ENCODE measurements around the gene LMO3.

LMO3 gene

DNA sequence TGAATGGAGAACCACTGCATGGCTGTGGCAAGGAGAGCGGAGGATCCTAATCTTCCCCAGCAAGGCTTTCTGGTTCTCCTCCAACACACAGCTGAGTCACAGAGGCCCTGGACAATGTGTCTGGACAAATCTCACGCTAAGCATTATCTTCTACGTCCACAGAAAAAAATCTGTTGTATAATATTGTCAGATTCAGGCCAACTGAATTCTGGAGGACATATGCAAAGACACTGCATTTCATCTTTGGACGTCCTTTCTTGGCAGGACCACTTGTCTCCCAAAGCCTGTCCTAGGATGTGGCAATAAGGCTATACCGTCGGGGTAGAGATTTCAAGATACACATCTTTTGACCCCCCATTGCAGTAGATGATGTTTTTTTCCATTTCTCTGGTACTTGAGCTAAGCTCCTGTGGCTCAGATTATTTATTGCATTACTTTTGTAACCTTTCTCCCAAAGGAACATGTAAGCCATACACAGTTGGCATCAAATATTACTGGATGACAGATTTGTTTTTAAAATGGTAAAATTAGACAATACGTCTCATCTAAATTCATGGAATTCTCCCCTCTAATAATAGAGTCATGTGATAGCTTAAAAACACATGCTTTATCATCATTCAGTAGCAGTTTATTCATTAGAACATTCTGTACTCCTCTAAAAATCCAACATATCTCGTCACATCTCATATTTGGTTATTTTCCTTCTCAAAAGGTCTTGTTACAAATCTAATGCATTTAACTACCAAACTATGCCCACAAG is 19.4 kb downstream of the LMO3 start:
- no peaks in the 10 kb centered on the region for H3K36me3 Mint-ChIP-seq (ENCODE audit: low read depth)
- H3K27me3 Mint-ChIP-seq = no peaks in the 10 kb centered on the region
- H3K27ac Mint-ChIP-seq = no peak overlapping the region
- H3K4me3 Mint-ChIP-seq = no peak overlapping the region
- H3K4me1 Mint-ChIP-seq (ENCODE audit: low read depth) = no peaks in the 10 kb centered on the region
- peaks cover 11% of the 10 kb centered on the region for H3K9me3 Mint-ChIP-seq

- Mint-ChIP-seq H3K4me1 (ENCODE audit: low read depth) (no peaks in the 10 kb centered on the region), H3K27me3 (no peaks in the 10 kb centered on the region), H3K36me3 (ENCODE audit: low read depth) (no peaks in the 10 kb centered on the region), H3K27ac (no peak overlapping the region), H3K9me3 (peaks cover 11% of the 10 kb centered on the region), H3K4me3 (no peak overlapping the region)
These were observed 20.2 kb downstream of the LMO3 start for GRCh38 chr12:16585781-16586180.

DNA sequence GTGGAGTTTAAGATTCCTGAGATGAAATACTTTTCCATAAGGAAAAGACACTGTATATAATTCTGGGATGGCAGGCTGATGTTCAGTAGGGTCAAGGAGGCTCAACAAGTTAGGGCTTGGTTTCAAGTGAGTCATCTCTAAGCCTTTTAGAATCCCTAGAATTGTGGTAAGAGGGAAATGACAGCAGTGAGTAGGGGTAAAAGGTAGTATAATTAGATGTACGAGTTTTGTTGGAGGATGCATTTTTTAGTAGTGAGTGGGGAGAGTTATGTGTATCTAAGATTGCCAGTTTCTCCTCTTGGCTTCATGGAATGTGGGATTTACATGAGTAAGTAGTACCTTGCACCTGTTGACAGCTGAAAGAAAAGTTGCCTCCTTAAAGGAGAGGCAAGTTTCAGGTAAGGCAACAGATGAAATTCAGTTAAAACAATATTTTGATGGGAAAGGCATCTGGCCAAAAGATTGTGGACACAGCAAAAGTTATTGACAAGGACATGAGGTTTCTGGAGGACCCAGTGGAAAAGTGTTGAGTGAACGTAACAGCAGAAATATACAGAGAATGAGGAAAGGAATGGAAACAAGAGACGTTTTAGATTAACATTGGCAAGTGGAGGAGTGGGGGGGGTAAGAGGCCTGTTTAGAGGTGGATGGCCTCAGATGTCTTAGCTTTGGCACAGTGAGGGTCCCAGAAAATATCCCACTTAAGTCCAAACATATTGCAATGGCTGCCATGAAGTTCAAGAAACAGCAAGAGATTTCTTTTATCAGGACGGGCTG is 21.8 kb downstream of the LMO3 start:
- Mint-ChIP-seq H3K4me1 (ENCODE audit: low read depth) (no peaks in the 10 kb centered on the region), H3K4me3 (no peak overlapping the region)

GRCh38 chr12:16581416-16581815 is 24.5 kb downstream of the LMO3 start:
- no peak overlapping the region for H3K4me3 Mint-ChIP-seq
- no peaks in the 10 kb centered on the region for H3K36me3 Mint-ChIP-seq (ENCODE audit: low read depth)
- no peaks in the 10 kb centered on the region for H3K27me3 Mint-ChIP-seq
- no peaks in the 10 kb centered on the region for H3K4me1 Mint-ChIP-seq (ENCODE audit: low read depth)
- H3K9me3 Mint-ChIP-seq = peaks cover 11% of the 10 kb centered on the region
- H3K27ac Mint-ChIP-seq = no peak overlapping the region

More for the DNA sequence above, 21.8 kb downstream of the LMO3 start:
- no peaks in the 10 kb centered on the region for H3K27me3 Mint-ChIP-seq
- H3K36me3 Mint-ChIP-seq (ENCODE audit: low read depth) = no peaks in the 10 kb centered on the region
- peaks cover 11% of the 10 kb centered on the region for H3K9me3 Mint-ChIP-seq
- H3K27ac Mint-ChIP-seq = no peak overlapping the region

DNA sequence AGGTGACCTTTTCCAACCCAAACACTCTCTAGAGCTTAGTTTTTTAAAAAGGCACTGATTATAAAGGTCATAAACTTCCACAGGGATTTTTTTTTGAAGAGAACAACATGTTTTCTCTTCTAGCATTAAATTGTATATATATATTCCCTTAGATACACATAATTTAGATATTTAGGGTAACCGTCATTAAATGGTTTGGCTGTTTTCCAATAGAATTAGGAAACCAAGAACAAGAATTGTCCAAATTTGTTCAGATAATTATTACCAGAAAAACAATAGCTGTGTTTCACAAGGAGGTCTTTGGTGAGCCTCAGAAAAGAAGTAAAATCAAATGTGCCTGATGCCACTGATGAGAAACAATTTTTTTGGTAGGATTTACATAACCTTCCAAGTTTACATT is 26.9 kb downstream of the LMO3 start:
- Mint-ChIP-seq H3K4me1 (ENCODE audit: low read depth) (no peaks in the 10 kb centered on the region), H3K27ac (no peak overlapping the region), H3K27me3 (no peaks in the 10 kb centered on the region)

GRCh38 chr12:16573398-16574077 is 32.4 kb downstream of the LMO3 start:
- no peaks in the 10 kb centered on the region for H3K36me3 Mint-ChIP-seq (ENCODE audit: low read depth)
- H3K4me1 Mint-ChIP-seq (ENCODE audit: low read depth) = no peaks in the 10 kb centered on the region
- peaks cover 5% of the 10 kb centered on the region for H3K9me3 Mint-ChIP-seq
- H3K27ac Mint-ChIP-seq = no peak overlapping the region
- H3K27me3 Mint-ChIP-seq = no peaks in the 10 kb centered on the region
- no peak overlapping the region for H3K4me3 Mint-ChIP-seq

More for the DNA sequence above, 26.9 kb downstream of the LMO3 start:
- Mint-ChIP-seq H3K36me3 (ENCODE audit: low read depth) (no peaks in the 10 kb centered on the region), H3K9me3 (peaks cover 15% of the 10 kb centered on the region), H3K4me3 (no peak overlapping the region)

DNA sequence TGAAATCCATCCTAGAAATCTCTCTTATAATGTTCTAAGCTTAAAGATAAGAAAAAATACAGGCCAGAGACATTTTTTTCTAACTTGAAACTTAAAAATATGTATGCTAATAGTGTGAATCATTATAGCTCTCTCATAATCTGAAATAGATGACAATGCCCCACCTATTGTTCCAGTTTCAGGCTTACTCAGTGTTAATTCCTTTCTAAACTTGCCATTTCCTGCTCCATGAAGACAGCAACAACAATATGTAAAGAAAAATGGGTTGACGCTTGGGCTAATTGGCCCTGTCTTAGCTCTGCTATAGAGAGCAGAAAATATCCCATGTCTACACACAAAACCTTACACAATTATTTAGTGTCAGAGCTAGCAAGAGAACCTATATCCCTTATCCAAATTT is 37.1 kb downstream of the LMO3 start:
- Mint-ChIP-seq H3K4me3 (no peak overlapping the region), H3K9me3 (peaks cover 3% of the 10 kb centered on the region), H3K36me3 (ENCODE audit: low read depth) (no peaks in the 10 kb centered on the region), H3K27ac (no peak overlapping the region), H3K27me3 (no peaks in the 10 kb centered on the region), H3K4me1 (ENCODE audit: low read depth) (no peaks in the 10 kb centered on the region)

- Mint-ChIP-seq H3K4me1 (ENCODE audit: low read depth) (no peaks in the 10 kb centered on the region), H3K9me3 (peaks cover 3% of the 10 kb centered on the region), H3K36me3 (ENCODE audit: low read depth) (no peaks in the 10 kb centered on the region), H3K4me3 (no peak overlapping the region), H3K27ac (no peak overlapping the region), H3K27me3 (no peaks in the 10 kb centered on the region)
These were observed 41.3 kb downstream of the LMO3 start for GRCh38 chr12:16564675-16565074.

- no peaks in the 10 kb centered on the region for H3K4me1 Mint-ChIP-seq (ENCODE audit: low read depth)
- H3K27me3 Mint-ChIP-seq = no peaks in the 10 kb centered on the region
- no peaks in the 10 kb centered on the region for H3K36me3 Mint-ChIP-seq (ENCODE audit: low read depth)
- H3K9me3 Mint-ChIP-seq = peaks cover 3% of the 10 kb centered on the region
- no peak overlapping the region for H3K27ac Mint-ChIP-seq
- H3K4me3 Mint-ChIP-seq = no peak overlapping the region
These were observed 42.5 kb downstream of the LMO3 start for GRCh38 chr12:16563504-16563903.

DNA sequence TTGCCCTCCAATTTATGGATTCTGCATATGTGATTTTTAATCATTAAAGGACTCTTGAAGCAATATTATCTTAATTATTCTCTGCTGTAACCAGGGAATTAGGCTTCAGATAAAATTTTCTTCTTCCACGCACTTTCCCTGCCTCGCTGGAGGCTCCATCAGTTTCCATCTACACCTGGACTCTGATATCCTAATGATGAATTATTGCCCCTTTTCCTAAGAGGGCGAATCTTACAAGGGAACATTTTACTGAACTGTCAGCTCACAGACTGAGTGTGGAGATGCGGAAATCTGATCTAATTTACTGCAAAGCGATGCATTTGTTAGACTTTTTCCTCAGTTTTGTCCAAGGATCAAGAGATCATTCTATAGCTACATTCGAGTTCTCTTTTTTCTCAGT is 43.0 kb downstream of the LMO3 start:
- no peaks in the 10 kb centered on the region for H3K36me3 Mint-ChIP-seq (ENCODE audit: low read depth)
- H3K27me3 Mint-ChIP-seq = no peaks in the 10 kb centered on the region
- H3K9me3 Mint-ChIP-seq = peaks cover 3% of the 10 kb centered on the region
- H3K4me3 Mint-ChIP-seq = no peak overlapping the region
- no peaks in the 10 kb centered on the region for H3K4me1 Mint-ChIP-seq (ENCODE audit: low read depth)
- no peak overlapping the region for H3K27ac Mint-ChIP-seq

DNA sequence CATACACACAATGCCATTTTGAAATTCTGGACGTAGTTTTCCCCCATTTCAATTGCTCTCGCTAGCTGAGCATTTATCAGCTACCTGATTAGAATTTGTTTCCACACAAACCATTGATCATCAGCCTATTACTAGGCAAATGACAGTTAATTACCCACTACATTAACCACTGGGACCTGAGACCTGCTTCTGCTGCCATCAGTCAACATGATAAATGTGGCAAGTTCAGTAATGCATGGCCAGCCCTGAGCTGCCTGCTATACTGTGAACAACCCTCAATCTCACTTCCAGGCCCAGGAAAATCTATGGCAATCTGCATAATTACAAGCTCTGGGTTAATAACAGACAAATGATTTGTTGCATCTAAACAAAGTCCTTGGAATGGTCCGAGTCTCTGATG is 43.5 kb downstream of the LMO3 start:
- Mint-ChIP-seq H3K27ac (no peak overlapping the region), H3K4me1 (ENCODE audit: low read depth) (no peaks in the 10 kb centered on the region), H3K36me3 (ENCODE audit: low read depth) (no peaks in the 10 kb centered on the region), H3K9me3 (peaks cover 3% of the 10 kb centered on the region), H3K4me3 (no peak overlapping the region), H3K27me3 (no peaks in the 10 kb centered on the region)

DNA sequence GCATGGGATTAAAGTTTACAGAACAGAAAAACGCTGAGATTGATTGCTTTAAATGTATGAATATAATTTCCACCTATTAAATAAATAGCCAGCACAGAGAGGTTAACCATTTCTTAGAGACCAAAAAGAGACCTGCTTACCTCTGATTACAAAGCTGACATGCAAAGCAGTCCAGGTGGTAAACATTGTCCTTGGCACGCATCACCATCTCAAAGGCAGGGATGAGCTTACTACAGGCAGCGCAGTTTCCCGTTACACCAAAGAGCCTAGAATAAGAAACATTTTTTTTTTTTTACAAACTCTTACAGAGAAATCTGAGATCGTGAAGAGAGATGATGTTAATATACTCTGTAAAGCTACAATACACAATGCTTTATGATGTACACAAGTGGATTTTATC is 45.7 kb downstream of the LMO3 start:
- Mint-ChIP-seq H3K27ac (no peak overlapping the region), H3K36me3 (ENCODE audit: low read depth) (no peaks in the 10 kb centered on the region), H3K4me3 (no peak overlapping the region), H3K9me3 (peaks cover 4% of the 10 kb centered on the region), H3K27me3 (no peaks in the 10 kb centered on the region), H3K4me1 (ENCODE audit: low read depth) (no peaks in the 10 kb centered on the region)

DNA sequence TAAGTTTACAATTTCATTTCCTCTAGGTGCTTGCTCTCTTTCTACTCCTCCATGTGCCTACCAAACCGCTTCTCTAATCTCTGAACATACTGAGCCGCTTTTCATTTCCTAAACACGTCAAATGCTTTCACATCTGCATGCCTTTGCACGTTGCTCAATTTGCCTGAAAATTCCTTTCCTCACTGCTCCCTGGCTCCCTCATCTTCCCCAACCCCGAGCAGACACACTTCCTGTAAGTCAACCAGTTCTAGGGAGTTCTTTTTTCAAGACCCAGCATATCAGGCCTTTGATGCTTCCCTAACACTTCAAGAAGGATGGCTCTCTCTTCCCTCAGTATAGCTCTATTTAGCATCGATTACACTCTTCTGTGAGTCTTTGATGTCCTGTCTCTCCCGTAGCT is 50.3 kb downstream of the LMO3 start:
- H3K9me3 Mint-ChIP-seq = peaks cover 4% of the 10 kb centered on the region
- no peaks in the 10 kb centered on the region for H3K4me1 Mint-ChIP-seq (ENCODE audit: low read depth)
- no peaks in the 10 kb centered on the region for H3K27me3 Mint-ChIP-seq
- H3K4me3 Mint-ChIP-seq = no peak overlapping the region
- H3K36me3 Mint-ChIP-seq (ENCODE audit: low read depth) = no peaks in the 10 kb centered on the region
- H3K27ac Mint-ChIP-seq = no peak overlapping the region

DNA sequence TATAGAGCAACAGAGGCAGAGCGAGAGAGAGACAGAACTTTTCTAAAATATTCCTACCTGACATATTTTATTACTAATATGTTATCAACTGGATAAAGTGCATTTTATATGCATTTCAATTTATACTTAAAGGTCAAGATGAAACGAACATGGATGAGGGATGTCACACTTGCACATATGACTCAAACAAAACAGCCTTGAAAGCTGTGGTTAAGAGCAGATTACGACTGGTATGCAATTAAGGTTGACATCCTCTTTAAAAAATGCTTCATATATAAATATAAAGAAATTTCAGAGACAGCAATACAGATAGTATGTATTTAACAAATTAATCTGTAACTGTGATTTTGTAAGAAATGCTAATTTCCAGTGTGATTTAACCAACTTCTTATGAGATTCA is 52.5 kb downstream of the LMO3 start:
- no peaks in the 10 kb centered on the region for H3K4me1 Mint-ChIP-seq (ENCODE audit: low read depth)
- no peak overlapping the region for H3K4me3 Mint-ChIP-seq
- H3K9me3 Mint-ChIP-seq = peaks cover 4% of the 10 kb centered on the region
- H3K36me3 Mint-ChIP-seq (ENCODE audit: low read depth) = no peaks in the 10 kb centered on the region
- H3K27me3 Mint-ChIP-seq = no peaks in the 10 kb centered on the region
- H3K27ac Mint-ChIP-seq = no peak overlapping the region

GRCh38 chr12:16552301-16552700 is 53.7 kb downstream of the LMO3 start:
- Mint-ChIP-seq H3K27me3 (no peaks in the 10 kb centered on the region), H3K4me1 (ENCODE audit: low read depth) (no peaks in the 10 kb centered on the region)

More at GRCh38 chr12:16552301-16552700, 53.7 kb downstream of the LMO3 start:
- Mint-ChIP-seq H3K9me3 (peaks cover 4% of the 10 kb centered on the region), H3K36me3 (ENCODE audit: low read depth) (no peaks in the 10 kb centered on the region), H3K4me3 (no peak overlapping the region), H3K27ac (no peak overlapping the region)

Measured in stimulated activated naive CD8-positive, alpha-beta T cell treated with anti-CD3 and anti-CD28 coated beads, Interleukin-15, Interleukin-2, amounts not matched to agents 100 ng/mL and 50 ng/mL, for 24 hours (primary cell).